GM21737 (cell line): ENCODE measurements around the gene STRADB.
A peak's percentile ranks its signal among the peaks of the same experiment; 100 is the strongest.
"Not testable (repeated sequence)": the region's sequence is repeated elsewhere in the genome, so short reads cannot be mapped to it uniquely, and the experiment has no call there.

ENCODE experiments used
- ATAC-seq: cut with Tn5 transposase; IDR thresholded peaks from one replicate; pipeline ENCODE4 v1.9.1; 2021; ENCODE audit warnings: mild to moderate bottlenecking, moderate library complexity; ENCODE audit not compliant: unreplicated experiment

The STRADB gene

GRCh38 chr2:201451292-201452057 is at the start of gene STRADB, which contains the start of gene TRAK2:
Gene STRADB, plus strand, starts transcription at chr2:201451740. Its CDS starts 3,101 bp downstream, at chr2:201454841.
Gene TRAK2, minus strand, starts transcription at chr2:201451458. Its CDS starts 30,951 bp downstream, at chr2:201420507.
- peak; percentile 97 for ATAC-seq

- ATAC-seq: no peak
Observed at GRCh38 chr2:201401815-201402214, 49.7 kb upstream of the STRADB start.

GRCh38 chr2:201402651-201403562 is 48.6 kb upstream of the STRADB start:
- ATAC-seq: no peak

GRCh38 chr2:201403880-201404279 is 47.7 kb upstream of the STRADB start:
- ATAC-seq: no peak

GRCh38 chr2:201404699-201405280 is 46.8 kb upstream of the STRADB start:
- no peak for ATAC-seq

GRCh38 chr2:201406077-201406662 is 45.4 kb upstream of the STRADB start:
- ATAC-seq: no peak

GRCh38 chr2:201407265-201407664 is 44.3 kb upstream of the STRADB start:
- ATAC-seq: no peak

DNA sequence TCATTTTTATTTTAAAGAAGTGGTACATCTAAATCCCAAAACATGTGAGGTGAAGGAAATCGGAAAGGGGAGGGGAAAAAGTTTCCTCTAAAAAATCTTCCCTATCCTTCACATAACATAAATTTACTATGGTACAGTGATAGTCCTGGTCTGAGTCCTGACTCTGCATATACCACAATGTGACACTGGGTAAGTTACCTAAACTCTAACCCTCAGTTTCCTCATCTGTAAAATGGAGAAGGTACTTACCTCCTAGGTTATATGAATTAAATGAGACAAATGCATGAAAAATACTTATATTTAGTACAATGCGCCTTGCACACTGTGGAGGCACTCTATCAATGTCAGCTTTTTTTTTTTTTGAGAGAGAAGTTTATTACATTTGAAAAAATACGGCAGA is 42.6 kb upstream of the STRADB start:
- no peak for ATAC-seq

DNA sequence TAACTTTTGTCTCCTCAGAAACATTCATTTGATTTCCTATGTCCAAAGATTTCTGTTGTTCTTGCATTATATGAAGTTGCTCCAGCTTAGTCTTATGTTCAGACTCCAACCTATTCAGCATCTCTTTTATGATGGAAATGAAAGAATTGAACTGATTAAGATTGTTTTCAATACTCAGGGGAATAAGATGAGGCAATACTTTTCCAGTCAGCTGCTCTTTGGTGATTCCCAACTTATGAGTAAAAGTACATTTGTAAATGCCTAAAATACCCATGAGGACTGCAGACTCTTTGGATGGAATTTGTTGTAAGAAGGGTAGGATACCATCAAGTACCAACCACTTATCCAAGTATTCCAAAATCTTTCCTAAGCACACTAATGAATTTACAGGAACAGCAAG is 40.1 kb upstream of the STRADB start:
- no peak for ATAC-seq

- no peak for ATAC-seq
Observed at GRCh38 chr2:201413143-201413542, 38.4 kb upstream of the STRADB start.

DNA sequence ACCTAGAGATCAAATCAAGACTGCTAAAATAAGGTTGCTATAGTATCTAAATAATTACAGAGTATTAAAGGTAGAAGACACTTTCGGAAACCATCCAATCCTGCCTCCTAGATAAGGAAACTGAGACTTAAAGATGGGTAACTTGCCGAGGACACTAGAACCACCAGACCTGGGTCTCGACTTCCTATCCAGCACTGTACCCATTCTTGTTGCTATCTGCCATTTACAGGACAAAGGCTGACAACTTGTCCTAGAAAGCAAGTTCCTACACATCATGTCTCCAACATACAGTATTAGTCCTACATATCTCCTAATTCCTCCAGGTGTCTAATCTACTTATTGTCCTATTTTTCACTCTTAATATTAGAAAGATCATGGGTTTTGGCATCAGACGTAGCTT is 38.0 kb upstream of the STRADB start:
- no peak for ATAC-seq

DNA sequence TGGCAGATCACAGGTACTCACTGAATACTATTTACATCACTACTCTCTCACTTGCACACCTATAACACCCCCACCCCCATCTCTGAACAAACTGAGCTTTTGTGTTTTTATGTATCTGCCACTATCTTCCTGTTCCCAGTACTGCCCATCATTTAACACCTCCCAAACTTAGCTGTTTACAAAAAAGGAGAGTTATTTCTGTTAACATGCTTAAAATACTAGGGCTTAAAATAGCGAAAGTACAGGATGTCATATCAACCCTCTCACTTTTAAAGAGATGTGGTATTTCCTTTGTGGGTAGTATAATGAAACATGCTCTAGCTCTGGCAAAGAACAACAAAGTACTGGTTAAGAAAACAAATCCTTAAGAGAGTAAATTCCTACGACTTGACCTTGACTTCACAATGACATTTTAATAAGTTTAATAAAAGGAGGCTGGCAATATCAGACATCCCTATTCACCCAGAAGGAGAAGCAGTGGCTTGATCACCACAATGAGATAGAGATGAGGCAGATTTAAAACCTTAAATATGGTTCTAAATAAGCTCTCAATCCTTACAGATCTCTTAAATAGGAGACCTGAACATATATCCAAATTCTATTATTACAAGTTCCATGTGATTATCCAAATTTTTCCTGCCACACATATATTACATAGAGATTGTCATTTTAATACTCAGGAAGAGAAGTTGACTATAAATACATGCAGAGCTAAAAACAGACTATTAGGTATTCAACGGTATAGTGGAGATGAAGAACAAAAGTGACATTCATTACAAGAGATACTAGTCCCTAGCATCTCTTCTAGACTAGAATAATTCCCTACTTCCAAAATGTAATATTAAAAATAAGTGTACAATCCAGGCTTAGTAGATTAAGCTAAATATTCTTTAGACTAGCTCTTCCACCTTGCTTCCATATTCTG is 37.2 kb upstream of the STRADB start:
- ATAC-seq: peak; percentile 72

GRCh38 chr2:201415149-201415548 is 36.4 kb upstream of the STRADB start:
- no peak for ATAC-seq

DNA sequence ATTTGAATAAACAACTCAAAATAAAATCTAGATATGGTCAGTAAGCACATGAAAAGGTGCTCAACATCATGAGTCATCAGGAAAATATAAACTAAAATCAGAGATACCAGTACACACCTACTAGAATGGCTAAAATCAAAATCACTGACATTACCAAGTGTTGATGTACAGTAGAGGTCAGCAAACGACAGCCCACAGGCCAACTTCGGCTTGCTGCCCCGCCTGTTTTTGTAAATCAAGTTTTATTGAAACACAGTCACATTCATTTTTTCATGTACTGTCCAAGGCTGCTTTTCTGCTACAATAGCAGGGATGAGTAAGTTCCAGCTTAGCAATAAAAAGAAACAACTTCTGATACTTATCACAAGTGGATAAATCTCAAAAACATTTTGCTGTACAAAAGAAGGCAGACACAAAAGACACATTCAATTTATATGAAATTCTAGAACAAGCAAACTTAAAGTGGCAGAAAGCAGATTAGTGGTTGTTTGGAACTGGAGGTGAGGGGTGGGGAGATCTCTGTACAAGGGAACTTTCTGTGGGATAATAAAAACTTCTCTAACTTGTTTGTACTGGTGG is 32.4 kb upstream of the STRADB start:
- no peak for ATAC-seq

- ATAC-seq: no peak
Observed at GRCh38 chr2:201419986-201420385, 31.6 kb upstream of the STRADB start.

GRCh38 chr2:201420442-201421113 is 31.0 kb upstream of the STRADB start:
- ATAC-seq: no peak

GRCh38 chr2:201425952-201426351 is 25.6 kb upstream of the STRADB start:
- no peak for ATAC-seq

DNA sequence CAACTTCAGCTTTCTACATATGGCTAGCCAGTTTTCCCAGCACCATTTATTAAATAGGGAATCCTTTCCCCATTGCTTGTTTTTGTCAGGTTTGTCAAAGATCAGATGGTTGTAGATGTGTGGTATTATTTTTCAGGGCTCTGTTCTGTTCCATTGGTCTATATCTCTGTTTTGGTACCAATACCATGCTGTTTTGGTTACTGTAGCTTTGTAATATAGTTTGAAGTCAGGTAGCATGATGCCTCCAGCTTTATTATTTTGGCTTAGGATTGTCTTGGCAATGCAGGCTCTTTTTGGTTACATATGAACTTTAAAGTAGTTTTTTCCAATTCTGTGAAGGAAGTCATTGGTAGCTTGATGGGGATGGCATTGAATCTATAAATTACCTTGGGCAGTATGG is 23.2 kb upstream of the STRADB start:
- not testable (repeated sequence) for ATAC-seq

DNA sequence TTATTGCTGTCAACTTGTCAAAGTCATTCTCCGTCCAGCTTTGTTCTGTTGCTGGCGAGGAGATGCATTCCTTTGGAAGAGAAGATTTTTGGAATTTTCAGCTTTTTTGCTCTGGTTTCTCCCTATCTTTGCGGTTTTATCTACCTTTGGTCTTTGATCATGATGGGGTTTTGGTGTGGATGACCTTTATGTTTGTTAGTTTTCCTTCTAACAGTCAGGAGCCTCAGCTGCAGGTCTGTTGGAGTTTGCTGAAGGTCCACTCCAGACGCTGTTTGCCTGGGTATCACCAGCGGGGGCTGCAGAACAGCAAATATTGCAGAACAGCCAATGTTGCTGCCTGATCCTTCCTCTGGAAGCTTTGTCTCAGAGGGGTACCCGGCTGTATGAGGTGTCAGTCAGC is 21.7 kb upstream of the STRADB start:
- ATAC-seq: not testable (repeated sequence)
